Endothelial cell of umbilical vein (primary cell): ENCODE results near the gene PTPDC1. TPM values are rescaled to one million over a fixed set of nuclear protein-coding genes. Genes with fewer than 3 reads are reported as not detected.

Source experiments
- Bru-seq: library from RNA; stranded (reverse); fragments of 400-500 nt; gene quantifications from one replicate; lab custom pipeline; 2021; lab: Mats Ljungman, UMichigan
- BruChase-seq, 2 experiments: library from RNA; stranded (reverse); fragments of 400-500 nt; gene quantifications; one replicate each; lab custom pipeline; 2021; lab: Mats Ljungman, UMichigan
- BruUV-seq: library from RNA; stranded (reverse); fragments of 400-500 nt; replicated peaks from 2 replicates; lab custom pipeline; 2021; lab: Mats Ljungman, UMichigan
- CTCF ChIA-PET: fragments of 300-600, 350-600 bp; sonication (Branson Sonifier 250); formaldehyde crosslinking; loops from one replicate; lab custom pipeline; 2021; ENCODE audit warnings: antibody characterized with exemption, inconsistent platforms; lab: Charles Lee
- POLR2A ChIA-PET: fragments of 300-600, 350-600 bp; sonication (Branson Sonifier 250); formaldehyde crosslinking; loops from one replicate; lab custom pipeline; 2021; ENCODE audit warnings: antibody characterized with exemption, inconsistent platforms; lab: Charles Lee
- DNase-seq: peaks from one replicate; pipeline ENCODE4 v3.0.0-alpha.2; 2011; ENCODE audit warnings: low read depth, low spot score
- FAIRE-seq: peaks from 2 replicates; lab custom pipeline; 2011; peaks lifted over from hg19 to GRCh38; lab: Jason Lieb, UNC
- H2AFZ ChIP-seq: 2 replicates; pipeline ENCODE4 v1.6.0; 2012; ENCODE audit warnings: low read depth, low read length, control low read depth, inconsistent platforms
- H3K27ac ChIP-seq: 2 replicates; pipeline ENCODE4 v1.5.1; 2011; ENCODE audit warnings: low read depth, mild to moderate bottlenecking, control low read depth, low read length, moderate library complexity; ENCODE audit not compliant: insufficient read depth
- H3K27me3 ChIP-seq, 2 experiments: 2 replicates each; pipeline versions ENCODE4 v1.6.0 to v1.6.1; 2011; ENCODE audit warnings: low read length in 2 of 2, mixed read lengths in 1 of 2; ENCODE audit not compliant: control insufficient read depth in 2 of 2, insufficient read depth in 2 of 2
- H3K36me3 ChIP-seq, 2 experiments: 2 replicates in 1 of 2; 3 replicates in 1 of 2; pipeline ENCODE4 v1.5.1; 2011; ENCODE audit warnings: low read length in 2 of 2, mild to moderate bottlenecking in 1 of 2, moderate library complexity in 1 of 2; ENCODE audit not compliant: control insufficient read depth in 2 of 2, insufficient read depth in 2 of 2; ENCODE audit errors: extremely low read depth in 1 of 2
- H3K4me1 ChIP-seq: 3 replicates; pipeline ENCODE4 v1.5.1; 2011; ENCODE audit warnings: mild to moderate bottlenecking, low read length; ENCODE audit not compliant: control insufficient read depth, insufficient read depth; ENCODE audit errors: extremely low read depth
- H3K4me2 ChIP-seq: 2 replicates; pipeline ENCODE4 v1.6.1; 2011; ENCODE audit warnings: low read length, control low read depth, mixed read lengths; ENCODE audit not compliant: insufficient read depth
- H3K4me3 ChIP-seq, 3 experiments: fragments of 200-600 bp in 1 of 3; sonication (generic), shearing (Covaris generic) in 1 of 3; replicated peaks in 1 of 3; 2 replicates each; pipeline ENCODE4 v1.5.1; 2011 to 2016; ENCODE audit warnings: control low read depth in 3 of 3, low read length in 3 of 3, mild to moderate bottlenecking in 2 of 3, inconsistent platforms in 1 of 3, low read depth in 1 of 3, moderate library complexity in 1 of 3; ENCODE audit not compliant: insufficient read depth in 1 of 3
- H3K79me2 ChIP-seq: 2 replicates; pipeline ENCODE4 v1.6.0; 2012; ENCODE audit warnings: low read length, inconsistent platforms; ENCODE audit not compliant: control insufficient read depth, insufficient read depth
- H3K9ac ChIP-seq: replicated peaks from 2 replicates; pipeline ENCODE3; 2011; ENCODE audit warnings: low read length, control low read depth; ENCODE audit not compliant: insufficient read depth; ENCODE audit errors: extremely low read depth
- H3K9me1 ChIP-seq: replicated peaks from 3 replicates; pipeline ENCODE4 v1.6.0; 2011; ENCODE audit warnings: mild to moderate bottlenecking, low read length; ENCODE audit not compliant: control insufficient read depth, insufficient read depth; ENCODE audit errors: extremely low read depth
- H3K9me3 ChIP-seq: replicated peaks from 2 replicates; pipeline ENCODE4 v1.5.1; 2012; ENCODE audit warnings: low read length, inconsistent platforms; ENCODE audit not compliant: control insufficient read depth, insufficient read depth
- H4K20me1 ChIP-seq: replicated peaks from 2 replicates; pipeline ENCODE3; 2011; ENCODE audit warnings: mild to moderate bottlenecking, low read length; ENCODE audit not compliant: control insufficient read depth, insufficient read depth; ENCODE audit errors: extremely low read depth
- CTCF ChIP-seq, 2 donors: IDR thresholded peaks; 1 replicate in 1 of 2; 2 replicates in 1 of 2; pipeline ENCODE4 v1.5.1; 2011; ENCODE audit warnings: low read length in 2 of 2, mild to moderate bottlenecking in 2 of 2, moderate library complexity in 2 of 2, control low read depth in 1 of 2, inconsistent platforms in 1 of 2, low read depth in 1 of 2; ENCODE audit not compliant: insufficient read depth in 1 of 2; ENCODE audit errors: extremely low read depth in 1 of 2
- EZH2 ChIP-seq: IDR thresholded peaks from 2 replicates; pipeline ENCODE4 v1.6.1; 2012; ENCODE audit warnings: borderline replicate concordance, low read depth, mild to moderate bottlenecking, moderate library complexity, low read length, inconsistent platforms; ENCODE audit not compliant: severe bottlenecking
- FOS ChIP-seq: IDR thresholded peaks from 2 replicates; pipeline ENCODE4 v1.6.1; 2011; ENCODE audit warnings: mild to moderate bottlenecking, low read length, moderate library complexity, borderline replicate concordance; ENCODE audit not compliant: insufficient read depth
- GATA2 ChIP-seq: IDR thresholded peaks from 2 replicates; pipeline ENCODE4 v1.7.0; 2011; ENCODE audit warnings: low read depth, mild to moderate bottlenecking, moderate library complexity, mixed read lengths, low read length; ENCODE audit not compliant: insufficient read length, insufficient read depth
- JUN ChIP-seq: IDR thresholded peaks from 2 replicates; pipeline ENCODE4 v1.6.1; 2011; ENCODE audit warnings: borderline replicate concordance, low read depth; ENCODE audit not compliant: insufficient read length, insufficient read depth
- MAX ChIP-seq: IDR thresholded peaks from 2 replicates; pipeline ENCODE4 v1.6.1; 2011; ENCODE audit not compliant: insufficient read depth, insufficient read length
- MYC ChIP-seq: IDR thresholded peaks from one replicate; pipeline ENCODE4 v1.6.1; 2011; ENCODE audit warnings: mild to moderate bottlenecking, low read depth, low read length
- POLR2A ChIP-seq: IDR thresholded peaks from 2 replicates; pipeline ENCODE4 v1.6.1; 2012; ENCODE audit warnings: low read depth, mild to moderate bottlenecking, control low read depth, low read length
- POLR2AphosphoS5 ChIP-seq: IDR thresholded peaks from 2 replicates; pipeline ENCODE4 v1.6.1; 2012; ENCODE audit warnings: low read depth, mild to moderate bottlenecking, control low read depth, low read length, moderate library complexity; ENCODE audit not compliant: insufficient read depth
- dilution Hi-C: fragments of 300-500 bp; cut with MboI; formaldehyde crosslinking; loops from one replicate; pipeline ENCODE4 v1.15.0; 2019; ENCODE audit warnings: low sequenced_read_pairs; ENCODE audit not compliant: extremely low pct_ligation_motif_present
- intact Hi-C: fragments of 100-400 bp; cut with micrococcal nuclease; formaldehyde crosslinking; loops from one replicate; pipeline ENCODE4 v1.10.0; 2022
- long read RNA-seq: library from polyadenylated mRNA; stranded (forward); transcript quantifications from one replicate; pipeline ENCODE4 v2.0.0, GENCODE V29; 2021
- polyA minus RNA-seq, 3 experiments: library from RNA; depleted of rRNA, polyadenylated mRNA; stranded (reverse); fragments of >200 nt; gene quantifications; 1 replicate in 1 of 3; 2 replicates in 2 of 3; pipeline ENCODE4 v1.2.3, GENCODE V29; 2011
- polyA plus RNA-seq, 4 experiments: library from polyadenylated mRNA; depleted of rRNA in 3 of 4; stranded (reverse) in 3 of 4; unstranded in 1 of 4; fragments of >200 nt; gene quantifications; 2 replicates each; pipeline versions ENCODE4 v1.2.1 to v1.2.3, GENCODE V29; 2011 to 2012; ENCODE audit warnings: missing spikeins in 1 of 4
- total RNA-seq: library from RNA; stranded (reverse); gene quantifications from 2 replicates; pipeline ENCODE4 v1.2.3, GENCODE V29; 2021

PTPDC1 gene
- 9.1 TPM in 2 replicates for total RNA-seq
- polyA plus RNA-seq: 3.5 and 4.3 TPM in 2 replicates
- polyA plus RNA-seq (2011; cell fraction: cytosol; rRNA removed): 3.8 and 4.4 TPM in 2 replicates
- 22.3 and 26.3 TPM in 2 replicates for polyA plus RNA-seq (2011; cell fraction: nucleus; rRNA removed)
- 5.8 and 6.0 TPM in 2 replicates for polyA plus RNA-seq (2012)
- 12.5 and 13.3 TPM in 2 replicates for polyA minus RNA-seq
- polyA minus RNA-seq (2011; cell fraction: cytosol; rRNA and poly(A)+ RNA removed): 5.7 TPM
- polyA minus RNA-seq (2011; cell fraction: nucleus; rRNA and poly(A)+ RNA removed): 17.6 and 24.0 TPM in 2 replicates
- Bru-seq, nascent RNA: percentile 67 among the genes with signal in this experiment
- percentile 61 among the genes with signal in this experiment for BruChase-seq, experiment 1, labeled RNA remaining after a 6-hour chase
- percentile 66 among the genes with signal in this experiment for BruChase-seq, experiment 2, labeled RNA remaining after a 2-hour chase
- long read RNA-seq, full-length matches to known transcripts: 6 of 12 reads
- long read RNA-seq, partial matches to known transcripts: 3 of 12 reads
- long read RNA-seq, other reads (novel, unspliced or antisense): 3 of 12 reads

- no peaks in the 10 kb centered on the region for H3K9me1 ChIP-seq
- dilution Hi-C loops: no loop called here
- H3K4me1 ChIP-seq: peaks cover 9% of the 10 kb centered on the region
- H4K20me1 ChIP-seq: no peaks in the 10 kb centered on the region
- H3K36me3 ChIP-seq: no peaks in the 10 kb centered on the region
- intact Hi-C loops: no loop called here
- no peak for FAIRE-seq
- H3K79me2 ChIP-seq: no peaks in the 10 kb centered on the region
- peak; percentile 8 for DNase-seq
- H3K27ac ChIP-seq: no peak within 1 kb of the TSS
- no peak within 1 kb of the TSS for H3K4me3 ChIP-seq
- TF ChIP-seq JUN: no peak
- no peak for TF ChIP-seq POLR2AphosphoS5
- no peak for TF ChIP-seq CTCF (IDR thresholded peaks at IDR 0.05; ENCODE audit: extremely low read depth in 1 of 2, insufficient read depth in 1 of 2, low read depth in 1 of 2, low read length in 2 of 2)
- TF ChIP-seq GATA2: no peak
- no peak for TF ChIP-seq MYC
- TF ChIP-seq EZH2: no peak
- TF ChIP-seq POLR2A: no peak
- TF ChIP-seq FOS: no peak
- no peak for TF ChIP-seq MAX
- no peaks in the 10 kb centered on the region for H3K27me3 ChIP-seq
- no peak within 1 kb of the TSS for H3K4me2 ChIP-seq
- POLR2A ChIA-PET: no interaction called here
- no peak within 1 kb of the TSS for H2AFZ ChIP-seq
- no TSS peak for BruUV-seq
- H3K9ac ChIP-seq: no peak within 1 kb of the TSS
- CTCF ChIA-PET: interaction anchor here (1.5 to 3.3 kb wide), 3 partner anchors 48 to 129 kb away, joined by 4 to 15 read pairs (median 5); no protein-coding TSS in a partner anchor
- no peaks in the 10 kb centered on the region for H3K9me3 ChIP-seq
Measured at GRCh38 chr9:94084314-94084713, at the start of gene PTPDC1. TSS of gene PTPDC1 (plus strand) at chr9:94084464. CDS start at chr9:94084531, 67 bp downstream.
